GM19324 (cell line): Measurements from ENCODE around the gene BOC.

Source experiments
- ATAC-seq: cut with Tn5 transposase; IDR thresholded peaks from one replicate; pipeline ENCODE4 v1.9.1; 2021; ENCODE audit warnings: mild to moderate bottlenecking, moderate library complexity; ENCODE audit not compliant: unreplicated experiment, low FRiP score

The BOC gene

DNA sequence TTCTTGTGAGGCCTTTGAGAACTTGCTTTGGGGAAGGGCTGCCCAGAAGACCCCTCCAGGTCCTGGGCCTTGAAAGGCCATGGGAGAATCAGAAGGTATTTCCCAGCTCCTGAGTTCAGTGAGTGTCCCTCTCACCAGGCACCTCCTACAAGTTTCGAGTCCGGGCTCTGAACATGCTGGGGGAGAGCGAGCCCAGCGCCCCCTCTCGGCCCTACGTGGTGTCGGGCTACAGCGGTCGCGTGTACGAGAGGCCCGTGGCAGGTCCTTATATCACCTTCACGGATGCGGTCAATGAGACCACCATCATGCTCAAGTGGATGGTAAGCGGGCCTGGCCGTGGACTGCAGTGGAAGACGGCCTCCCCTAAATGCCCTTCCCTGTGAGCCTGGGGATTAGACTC is 68.3 kb downstream of the BOC start:
- ATAC-seq, result no peak

DNA sequence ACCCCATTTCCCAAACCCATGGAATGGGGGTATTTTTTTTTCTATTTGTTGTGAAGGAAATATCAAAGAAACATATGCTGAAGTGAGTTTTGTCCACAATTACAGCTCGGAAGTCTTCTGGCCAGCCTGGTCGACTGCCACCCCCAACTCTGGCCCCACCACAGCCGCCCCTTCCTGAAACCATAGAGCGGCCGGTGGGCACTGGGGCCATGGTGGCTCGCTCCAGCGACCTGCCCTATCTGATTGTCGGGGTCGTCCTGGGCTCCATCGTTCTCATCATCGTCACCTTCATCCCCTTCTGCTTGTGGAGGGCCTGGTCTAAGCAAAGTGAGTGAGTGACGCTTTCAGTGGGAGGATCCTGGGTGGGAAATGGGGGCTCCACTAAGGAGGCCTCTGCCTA is 71.9 kb downstream of the BOC start:
- ATAC-seq, result no peak

DNA sequence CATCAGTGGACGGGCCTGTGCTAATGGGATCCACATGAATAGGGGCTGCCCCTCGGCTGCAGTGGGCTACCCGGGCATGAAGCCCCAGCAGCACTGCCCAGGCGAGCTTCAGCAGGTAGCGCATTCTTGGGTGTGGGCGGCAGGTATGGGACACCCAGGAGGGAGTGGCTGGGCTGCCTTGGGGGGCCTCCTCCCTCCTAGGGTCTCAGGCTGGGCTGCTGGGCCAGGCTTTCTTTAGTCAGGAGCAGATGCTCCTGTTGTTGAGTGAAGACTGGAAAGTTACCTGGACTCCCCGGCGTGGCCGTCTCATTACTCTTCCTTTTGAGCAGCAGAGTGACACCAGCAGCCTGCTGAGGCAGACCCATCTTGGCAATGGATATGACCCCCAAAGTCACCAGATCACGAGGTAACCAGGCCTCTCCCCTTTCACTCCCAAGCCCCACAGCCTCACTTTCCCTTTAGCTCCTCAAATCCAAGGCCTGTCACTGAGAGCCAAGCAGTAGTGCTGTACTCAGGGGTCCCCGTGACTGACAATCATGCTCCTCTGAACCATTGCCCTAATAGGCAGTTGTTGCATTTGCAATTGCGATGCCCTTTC is 73.2 kb downstream of the BOC start:
- ATAC-seq, result no peak

DNA sequence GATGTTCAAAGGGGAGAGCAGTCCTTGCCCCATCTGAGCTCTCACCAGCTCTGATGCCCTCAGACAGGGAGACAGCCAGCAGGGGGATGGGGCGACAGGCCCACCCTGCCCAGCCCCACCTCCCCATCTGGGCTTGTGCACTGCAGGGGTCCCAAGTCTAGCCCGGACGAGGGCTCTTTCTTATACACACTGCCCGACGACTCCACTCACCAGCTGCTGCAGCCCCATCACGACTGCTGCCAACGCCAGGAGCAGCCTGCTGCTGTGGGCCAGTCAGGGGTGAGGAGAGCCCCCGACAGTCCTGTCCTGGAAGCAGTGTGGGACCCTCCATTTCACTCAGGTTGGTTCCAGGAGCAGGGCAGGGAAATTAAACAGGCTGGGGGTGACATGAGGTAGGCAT is 73.9 kb downstream of the BOC start:
- ATAC-seq, result no peak

DNA sequence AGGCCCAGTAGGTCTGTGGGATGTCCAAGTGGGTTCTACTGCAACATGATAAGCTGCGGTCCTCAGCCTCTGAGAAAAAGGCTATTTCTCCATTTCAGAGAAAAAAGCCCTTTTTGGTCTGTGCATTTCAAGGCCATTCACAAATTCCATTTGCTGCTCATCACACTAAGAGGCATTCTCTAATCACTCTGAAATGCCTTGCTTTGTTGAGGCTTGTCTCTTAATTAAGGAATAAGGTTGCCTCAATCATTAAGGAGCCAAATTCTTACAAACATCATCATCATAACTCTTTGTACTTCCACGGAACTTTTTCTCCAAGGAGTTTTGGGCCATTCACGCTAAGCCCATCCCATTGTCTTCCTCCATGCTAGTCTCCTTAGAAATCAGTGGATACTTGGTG is 74.4 kb downstream of the BOC start:
- ATAC-seq, result no peak

DNA sequence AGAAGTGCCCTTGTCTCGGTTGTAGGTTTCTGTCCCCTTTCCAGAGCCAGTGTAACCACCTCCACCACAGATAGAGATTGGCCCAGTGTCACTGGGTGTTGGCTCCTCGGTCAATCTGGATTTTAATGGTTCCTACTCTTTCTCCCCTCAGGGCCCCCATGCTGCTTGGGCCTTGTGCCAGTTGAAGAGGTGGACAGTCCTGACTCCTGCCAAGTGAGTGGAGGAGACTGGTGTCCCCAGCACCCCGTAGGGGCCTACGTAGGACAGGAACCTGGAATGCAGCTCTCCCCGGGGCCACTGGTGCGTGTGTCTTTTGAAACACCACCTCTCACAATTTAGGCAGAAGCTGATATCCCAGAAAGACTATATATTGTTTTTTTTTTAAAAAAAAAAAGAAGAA is 75.2 kb downstream of the BOC start:
- ATAC-seq, result no peak

DNA sequence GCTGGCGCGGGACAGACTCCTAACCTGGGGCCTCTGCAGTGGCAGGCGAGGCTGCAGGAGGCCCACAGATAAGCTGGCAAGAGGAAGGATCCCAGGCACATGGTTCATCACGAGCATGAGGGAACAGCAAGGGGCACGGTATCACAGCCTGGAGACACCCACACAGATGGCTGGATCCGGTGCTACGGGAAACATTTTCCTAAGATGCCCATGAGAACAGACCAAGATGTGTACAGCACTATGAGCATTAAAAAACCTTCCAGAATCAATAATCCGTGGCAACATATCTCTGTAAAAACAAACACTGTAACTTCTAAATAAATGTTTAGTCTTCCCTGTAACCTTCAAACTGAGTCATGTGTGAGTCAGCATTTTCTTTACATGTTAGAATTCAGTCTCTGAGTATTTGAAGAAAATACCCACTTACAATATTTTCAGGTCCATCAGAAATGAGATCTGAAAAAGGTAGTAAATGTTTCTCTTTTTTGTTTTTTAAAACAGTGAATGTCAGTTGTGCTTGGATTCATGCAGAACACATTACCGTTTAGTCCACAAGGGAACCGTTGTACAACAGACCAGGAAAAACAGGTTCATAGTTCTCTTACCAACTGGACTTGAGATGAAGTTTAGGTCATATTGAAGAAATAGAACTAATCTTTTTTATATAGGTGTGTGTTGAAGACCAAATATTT is 75.9 kb downstream of the BOC start:
- no peak for ATAC-seq

DNA sequence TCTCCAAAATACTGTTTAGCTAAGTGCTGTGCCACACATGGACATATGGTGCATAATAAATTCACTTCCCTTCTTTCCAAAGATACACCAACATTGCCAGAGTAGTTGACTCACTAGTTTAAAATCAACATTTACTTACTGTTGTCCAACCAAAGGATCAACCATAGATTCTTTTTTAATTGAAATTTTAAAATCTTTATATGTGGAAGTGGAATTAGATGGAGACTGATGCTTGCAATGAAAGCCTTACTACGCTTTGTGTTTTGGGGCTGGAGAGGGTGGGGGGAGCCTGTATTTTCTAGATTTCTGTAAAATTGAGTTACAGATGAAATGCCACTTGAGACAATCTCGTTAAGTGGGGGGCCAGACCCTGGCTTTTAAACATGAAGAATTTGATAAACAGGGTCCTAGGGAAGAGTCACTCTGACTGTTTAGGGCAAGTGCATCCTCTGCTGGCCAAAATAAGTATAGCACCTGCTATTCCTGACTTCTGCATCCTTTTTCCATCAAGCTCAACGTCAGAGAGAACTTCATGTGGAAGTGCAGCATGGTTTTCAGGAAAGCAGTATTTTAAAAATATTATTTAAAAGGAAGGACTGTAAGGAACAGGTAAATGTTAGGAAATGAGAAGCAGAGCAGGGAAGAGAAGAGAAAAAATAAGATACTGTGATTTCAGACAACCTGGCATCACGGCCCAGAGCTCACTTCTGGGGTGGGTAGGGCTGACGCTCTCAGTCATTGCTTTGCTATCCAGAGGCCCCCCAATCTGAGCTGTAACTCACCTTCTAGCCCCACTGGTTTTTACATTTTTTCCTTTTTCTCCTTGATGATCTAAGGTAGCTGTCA is 76.7 kb downstream of the BOC start:
- no peak for ATAC-seq

DNA sequence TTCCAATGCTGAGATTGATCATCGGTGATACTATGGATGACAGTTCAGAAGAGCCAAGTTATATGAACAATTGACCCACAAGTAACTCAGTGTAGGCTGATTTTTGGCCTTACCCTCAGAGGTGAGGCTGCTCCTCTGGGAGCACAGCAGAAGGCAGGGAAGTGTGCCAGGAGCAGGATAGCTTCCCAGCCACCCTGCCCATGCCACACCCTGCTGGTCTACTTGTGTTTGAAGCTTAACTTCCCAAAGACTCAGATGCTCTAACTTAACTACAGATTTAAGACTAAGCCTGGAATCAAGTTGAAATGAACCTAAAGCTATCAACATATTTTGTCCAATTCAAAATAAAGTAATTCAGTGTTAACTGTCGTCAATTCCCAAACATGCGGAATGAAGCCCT is 77.5 kb downstream of the BOC start:
- ATAC-seq, result no peak

DNA sequence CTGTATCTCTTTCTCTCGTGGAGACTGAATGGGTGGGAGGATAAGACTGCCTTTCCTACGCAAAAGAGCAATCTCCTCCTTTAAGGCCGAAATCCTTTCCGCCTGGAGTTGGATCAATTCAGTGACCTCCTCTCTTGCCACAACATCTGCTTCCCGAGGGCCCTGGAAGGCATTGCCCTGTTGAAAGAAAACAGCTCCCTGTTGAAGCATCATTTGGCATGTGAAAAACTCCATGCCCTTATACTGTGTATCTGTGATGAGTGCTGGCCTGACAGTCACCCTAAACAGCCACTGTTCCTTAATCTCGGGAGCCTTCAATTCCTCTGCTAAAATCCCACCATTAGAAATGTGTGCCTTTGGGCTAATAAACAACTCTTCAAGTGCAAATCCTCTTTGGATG is 80.2 kb downstream of the BOC start:
- ATAC-seq, result no peak

DNA sequence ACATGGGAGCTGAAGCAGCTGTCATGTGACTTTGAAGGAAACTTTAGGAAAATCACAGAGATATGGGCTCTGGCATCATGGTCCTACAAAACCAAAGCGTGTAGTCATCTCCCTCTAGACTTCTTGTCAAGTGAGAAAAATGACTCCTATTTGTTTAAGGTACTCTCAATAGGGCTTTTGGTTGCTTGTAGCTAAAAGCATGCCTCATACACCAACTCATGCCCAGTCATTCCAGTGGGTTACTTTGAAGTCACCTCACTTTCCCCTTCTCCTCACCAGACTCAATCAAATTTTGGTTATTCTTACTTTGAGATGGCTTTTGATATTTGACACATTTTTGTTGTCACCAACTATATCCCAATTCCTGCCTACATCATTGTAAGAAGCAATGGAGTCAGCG is 81.6 kb downstream of the BOC start:
- ATAC-seq, result no peak

DNA sequence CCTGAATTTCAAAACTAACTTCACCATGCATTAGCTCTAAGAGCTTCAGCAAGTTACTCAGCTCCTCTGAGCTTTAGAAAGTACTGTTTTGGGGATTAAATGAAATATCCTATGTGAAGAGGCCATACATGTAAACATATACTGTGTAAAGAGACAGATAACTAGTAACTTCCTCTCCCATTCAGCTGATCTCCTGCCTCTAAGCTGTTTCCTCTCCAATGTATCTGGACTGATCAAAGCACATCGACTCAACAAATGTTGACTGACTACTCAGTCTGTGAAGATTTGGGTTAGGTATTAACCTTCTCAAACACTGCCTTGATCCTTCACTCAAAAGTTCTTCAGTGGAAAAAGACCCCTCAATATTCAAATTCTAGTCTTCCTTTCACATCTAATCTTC is 82.0 kb downstream of the BOC start:
- no peak for ATAC-seq

DNA sequence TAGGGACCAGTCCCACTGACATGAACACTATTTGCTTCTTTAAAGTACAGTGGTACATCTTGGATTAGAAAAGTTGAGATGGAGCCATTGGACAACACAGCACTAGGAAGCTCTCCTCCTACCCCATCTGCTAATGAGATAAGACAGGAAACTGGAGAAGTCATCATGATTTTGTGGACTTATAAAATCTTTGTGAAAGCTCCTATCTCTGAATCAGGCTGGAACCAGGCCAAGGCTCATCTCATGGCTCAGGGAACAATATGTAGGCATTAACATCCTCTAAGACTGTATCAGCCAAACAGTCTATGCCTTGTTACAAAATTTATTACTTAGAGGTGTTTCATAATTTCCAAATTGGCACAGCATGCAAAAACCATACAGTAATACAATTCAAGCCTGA is 84.1 kb downstream of the BOC start:
- ATAC-seq, result no peak

DNA sequence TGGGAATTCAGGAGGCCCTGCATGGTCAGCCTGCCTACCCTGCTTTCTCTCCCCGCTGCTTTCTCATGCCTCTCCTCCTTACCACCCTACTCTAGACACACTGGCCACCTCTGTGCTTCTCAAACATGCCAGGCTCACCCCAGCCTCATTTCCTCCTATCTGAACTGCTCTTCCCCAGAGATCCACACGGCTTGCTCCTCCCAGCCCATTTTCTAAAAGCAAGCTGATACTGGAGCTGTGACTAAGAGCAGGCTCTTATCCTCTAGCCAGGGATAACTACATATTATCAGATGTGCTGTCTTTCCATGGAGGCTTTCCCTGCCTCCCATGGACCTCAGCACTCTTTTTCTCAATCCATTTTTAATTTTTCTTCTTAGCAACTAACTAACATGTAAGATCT is 85.9 kb downstream of the BOC start:
- ATAC-seq, result no peak

DNA sequence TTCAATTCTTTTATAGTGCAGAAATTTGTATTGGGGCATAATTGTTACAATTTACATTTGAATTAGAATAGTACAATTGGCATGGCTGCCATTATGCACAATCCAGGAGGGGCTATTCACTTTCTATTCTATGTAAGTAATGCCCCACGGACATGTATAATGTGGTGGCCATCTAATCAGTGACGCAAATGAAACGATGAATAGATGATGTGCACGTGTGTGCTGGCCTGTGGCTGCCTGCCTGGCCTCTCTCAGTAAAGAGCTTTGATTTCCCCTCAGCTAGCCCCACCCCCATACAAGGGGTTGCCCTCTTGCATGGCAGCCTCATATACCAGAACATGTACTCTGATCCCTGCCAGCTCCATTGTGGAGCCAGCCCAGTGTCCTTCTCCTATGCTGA is 86.5 kb downstream of the BOC start:
- ATAC-seq, result no peak

DNA sequence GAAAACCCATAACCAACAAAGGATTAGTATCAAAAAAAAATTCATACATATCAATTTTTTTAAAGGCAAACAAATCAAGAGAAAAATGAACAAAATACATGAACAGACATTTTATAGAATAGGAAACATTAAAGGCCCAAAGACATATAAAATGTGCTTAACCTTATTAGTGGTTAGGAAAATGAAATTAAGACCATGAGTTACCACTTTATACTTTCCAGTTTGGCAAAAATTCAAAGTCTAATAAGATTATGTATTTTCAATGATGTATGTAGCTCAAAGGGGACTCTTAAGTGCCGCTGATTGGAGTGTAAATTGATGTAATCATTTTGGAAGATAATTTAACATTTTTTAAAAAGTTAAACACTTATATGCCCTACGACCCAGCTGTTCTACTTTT is 89.2 kb downstream of the BOC start:
- ATAC-seq, result no peak

DNA sequence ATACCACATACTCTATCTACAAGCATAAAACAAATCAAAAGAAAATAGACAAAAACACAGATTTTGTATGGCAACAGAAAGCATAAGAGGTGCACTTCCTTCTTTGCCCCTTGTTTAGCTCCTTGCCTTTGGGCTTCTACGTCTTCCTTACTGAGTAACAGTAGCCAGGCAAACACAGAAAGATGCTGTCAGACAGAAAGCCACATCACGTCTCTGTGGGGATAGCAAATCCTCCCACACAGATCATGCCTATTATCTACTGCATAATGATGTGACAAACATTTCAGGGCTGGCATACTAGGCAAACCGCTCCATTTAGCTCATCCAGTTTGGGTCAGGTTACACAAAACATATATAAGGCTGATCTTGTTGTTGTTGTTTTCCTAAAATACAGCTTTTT is 92.7 kb downstream of the BOC start:
- ATAC-seq, result no peak

DNA sequence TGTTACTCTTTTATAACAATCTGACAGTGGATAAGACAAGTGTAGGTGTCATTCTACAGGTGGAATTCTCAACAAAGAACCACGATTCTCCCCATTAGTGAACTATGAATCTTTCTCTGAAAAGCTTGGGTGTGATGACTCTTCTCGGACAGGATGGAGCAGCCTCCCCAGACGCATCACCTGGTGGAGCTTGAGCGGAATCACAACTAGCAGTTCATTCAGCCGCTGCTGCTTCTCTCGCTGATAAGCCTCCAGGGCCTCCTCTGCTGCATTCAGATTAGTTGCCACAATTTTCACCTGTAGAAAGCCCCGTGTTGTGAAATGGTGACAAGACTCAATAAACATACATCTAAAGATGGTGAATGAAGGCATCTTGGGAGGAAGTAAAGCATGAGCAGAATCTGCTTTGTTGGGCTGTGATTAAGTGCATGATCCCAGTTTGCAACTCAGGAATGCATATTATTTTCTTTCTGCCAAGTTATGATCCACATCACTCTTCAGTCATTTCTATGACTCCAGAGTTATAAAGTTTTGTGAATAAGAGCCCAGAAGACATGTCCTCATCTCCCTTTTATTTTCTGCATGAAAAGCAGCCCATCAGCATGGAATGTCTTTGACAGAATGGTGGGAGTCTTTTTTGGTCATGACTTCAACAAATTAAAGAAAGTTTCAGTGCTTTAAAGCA is 93.6 kb downstream of the BOC start:
- no peak for ATAC-seq

DNA sequence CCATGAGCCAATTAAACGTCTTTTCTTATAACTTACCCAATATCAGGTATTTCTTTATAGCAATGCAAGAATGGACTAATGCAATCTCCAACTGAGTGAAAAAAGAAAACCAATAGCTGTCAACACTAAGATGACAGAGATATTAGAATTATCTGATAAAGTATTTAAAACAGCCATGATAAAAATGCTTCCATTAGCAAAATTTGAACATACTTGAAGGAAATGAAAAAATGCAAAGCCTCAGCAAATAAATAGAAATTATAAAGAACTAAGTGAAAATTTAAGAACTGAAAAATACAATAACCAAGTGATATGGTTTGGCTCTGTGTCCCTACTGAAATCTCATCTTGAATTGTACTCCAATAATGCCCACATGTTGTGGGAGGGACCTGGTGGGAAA is 99.6 kb downstream of the BOC start:
- no peak for ATAC-seq

DNA sequence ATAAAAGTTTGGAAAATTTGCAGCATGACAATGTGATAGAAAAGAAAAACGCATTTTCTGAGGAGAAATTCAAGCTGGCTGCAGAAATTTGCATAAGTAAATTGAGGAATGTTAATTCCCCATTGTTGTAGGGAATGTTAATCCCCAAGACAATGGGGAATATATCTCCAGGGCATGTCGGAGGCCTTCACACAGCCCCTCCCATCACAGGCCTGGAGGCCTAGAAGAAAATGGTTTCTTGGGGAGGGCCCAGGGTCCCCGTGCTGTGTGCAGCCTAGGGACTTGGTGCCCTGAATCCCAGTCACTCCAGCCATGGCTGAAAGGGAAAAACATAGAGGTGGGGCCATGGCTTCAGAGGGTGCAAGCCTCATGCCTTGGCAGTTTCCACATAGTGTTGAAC is 101.1 kb downstream of the BOC start:
- no peak for ATAC-seq

DNA sequence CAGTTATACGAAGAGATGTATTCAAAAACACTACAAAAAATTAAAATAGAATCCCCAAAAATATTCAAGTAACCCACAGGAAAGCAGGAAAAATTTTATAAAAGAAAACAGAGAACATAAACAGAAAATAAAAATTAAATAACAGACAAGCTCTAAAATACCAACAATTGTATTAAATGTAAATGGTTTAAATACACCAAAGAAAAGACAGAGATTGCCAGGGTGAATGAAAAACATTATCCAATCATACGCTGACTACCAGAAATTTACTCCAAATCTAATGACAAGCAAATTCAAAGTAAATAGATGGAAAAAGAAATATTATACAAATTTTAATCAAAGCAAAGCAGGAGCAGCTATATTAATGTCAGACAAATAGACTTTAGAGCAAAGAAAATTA is 103.6 kb downstream of the BOC start:
- no peak for ATAC-seq
